Measurements from ENCODE around the gene USP24. TPM values are rescaled to one million over a fixed set of nuclear protein-coding genes. Genes with fewer than 3 reads are reported as not detected.

Gene USP24
- total RNA-seq, 1 donor from 2014 or later: 40.8 TPM

DNA sequence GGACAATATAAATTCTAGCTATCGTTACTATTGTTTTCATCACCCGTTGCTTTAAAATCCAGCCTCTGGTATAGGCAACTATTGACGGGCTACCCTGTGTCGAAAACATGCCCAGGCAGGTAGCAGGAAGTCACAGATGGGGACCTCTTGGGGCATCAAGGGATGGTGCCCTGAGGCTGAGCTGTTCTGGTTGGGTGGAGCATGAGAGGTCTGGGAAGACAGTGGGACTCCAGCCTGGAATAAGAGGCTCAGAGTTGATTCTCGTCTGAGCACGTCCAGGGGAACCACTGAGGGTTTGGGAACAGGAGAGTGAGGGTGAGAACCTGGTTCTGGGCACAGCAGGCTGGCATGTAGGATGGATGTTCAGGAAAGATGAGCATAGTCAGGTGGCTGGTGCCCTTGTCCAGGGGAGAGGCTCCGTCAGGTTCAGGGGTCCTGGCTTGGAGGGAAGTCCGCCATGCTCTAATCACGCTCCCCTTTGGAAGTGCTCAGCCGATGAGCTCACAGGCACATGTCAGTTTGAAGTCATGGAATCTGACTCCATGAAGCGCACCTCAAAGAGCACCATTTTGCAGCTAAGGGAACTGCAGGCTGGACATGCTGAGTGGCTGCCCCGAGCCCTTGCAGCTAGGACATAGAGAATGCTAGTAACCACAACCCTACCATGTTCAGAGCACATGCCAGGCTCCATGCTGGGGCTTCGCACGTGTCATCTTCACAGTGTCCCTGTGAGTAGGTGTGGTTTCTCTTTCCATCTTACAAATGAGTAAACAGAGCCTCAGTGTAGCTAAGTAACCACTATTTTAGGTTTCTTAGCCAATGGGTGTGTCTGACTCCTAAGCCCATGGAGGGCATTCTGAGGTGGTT lies 154.8 kb downstream of the USP24 start:
- H3K27me3 ChIP-seq (ENCODE audit: control insufficient read depth, insufficient read depth, low read length): no peaks in the 10 kb centered on the region
- DNase-seq (ENCODE audit: low read depth) (peak; percentile 40), FAIRE-seq (peak; percentile 66)
- TF ChIP-seq, protein P1, sequence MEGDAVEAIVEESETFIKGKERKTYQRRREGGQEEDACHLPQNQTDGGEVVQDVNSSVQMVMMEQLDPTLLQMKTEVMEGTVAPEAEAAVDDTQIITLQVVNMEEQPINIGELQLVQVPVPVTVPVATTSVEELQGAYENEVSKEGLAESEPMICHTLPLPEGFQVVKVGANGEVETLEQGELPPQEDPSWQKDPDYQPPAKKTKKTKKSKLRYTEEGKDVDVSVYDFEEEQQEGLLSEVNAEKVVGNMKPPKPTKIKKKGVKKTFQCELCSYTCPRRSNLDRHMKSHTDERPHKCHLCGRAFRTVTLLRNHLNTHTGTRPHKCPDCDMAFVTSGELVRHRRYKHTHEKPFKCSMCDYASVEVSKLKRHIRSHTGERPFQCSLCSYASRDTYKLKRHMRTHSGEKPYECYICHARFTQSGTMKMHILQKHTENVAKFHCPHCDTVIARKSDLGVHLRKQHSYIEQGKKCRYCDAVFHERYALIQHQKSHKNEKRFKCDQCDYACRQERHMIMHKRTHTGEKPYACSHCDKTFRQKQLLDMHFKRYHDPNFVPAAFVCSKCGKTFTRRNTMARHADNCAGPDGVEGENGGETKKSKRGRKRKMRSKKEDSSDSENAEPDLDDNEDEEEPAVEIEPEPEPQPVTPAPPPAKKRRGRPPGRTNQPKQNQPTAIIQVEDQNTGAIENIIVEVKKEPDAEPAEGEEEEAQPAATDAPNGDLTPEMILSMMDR (IDR thresholded peaks at IDR 0.05; ENCODE audit: insufficient read depth, low read length, severe bottlenecking): no peak
- peaks cover 6% of the 10 kb centered on the region for H3K36me3 ChIP-seq (ENCODE audit: control insufficient read depth, insufficient read depth, low read length)
- H3K4me3 ChIP-seq (ENCODE audit: low read depth, low read length): no peak overlapping the region

DNA sequence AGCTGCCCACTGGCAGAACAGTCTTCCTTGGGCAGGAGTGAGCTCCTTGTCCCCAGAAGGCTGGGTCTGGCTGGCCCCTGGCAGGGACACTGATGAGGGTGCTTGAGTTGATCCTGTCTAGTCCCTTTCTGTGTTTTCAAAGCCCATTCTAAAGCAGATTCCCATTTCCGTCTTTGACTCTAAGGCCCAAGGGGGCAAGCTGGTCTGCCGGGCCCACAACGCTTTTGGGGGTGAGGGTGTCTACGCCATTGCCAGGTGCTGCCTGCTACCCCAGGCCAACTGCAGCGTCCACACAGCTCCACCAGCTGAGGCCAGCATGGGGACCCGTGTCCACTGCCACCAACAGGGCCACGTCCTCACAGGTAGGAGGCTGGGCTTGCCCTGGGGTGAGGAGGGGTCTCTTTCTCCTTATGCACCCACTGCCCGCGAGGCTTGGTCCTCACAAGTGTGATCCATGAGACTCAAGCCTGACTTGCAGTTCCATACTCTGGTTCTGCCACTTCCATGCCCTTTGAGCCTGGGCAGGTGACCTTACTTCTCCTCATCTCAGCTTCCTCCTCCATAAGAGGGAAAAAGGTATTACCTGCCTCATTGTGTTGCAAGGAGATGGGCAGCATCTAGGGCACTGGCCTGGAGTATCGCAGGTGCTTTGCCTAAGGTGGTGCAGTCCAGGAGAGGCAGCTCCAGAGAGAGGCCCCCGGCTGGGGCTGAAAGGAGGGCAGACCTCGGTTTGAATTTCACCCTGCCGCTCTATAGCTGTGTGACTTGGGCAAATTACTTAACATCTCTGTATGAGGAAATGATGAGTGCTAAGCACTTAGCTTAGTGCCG lies 155.6 kb downstream of the USP24 start:
- TF ChIP-seq, protein P1 (IDR thresholded peaks at IDR 0.05; ENCODE audit: insufficient read depth, low read length, severe bottlenecking): no peak
- no peak for DNase-seq (ENCODE audit: low read depth)
- Histone ChIP-seq H3K4me3 (ENCODE audit: low read depth, low read length) (no peak overlapping the region), H3K36me3 (ENCODE audit: control insufficient read depth, insufficient read depth, low read length) (peaks cover 6% of the 10 kb centered on the region), H3K27me3 (ENCODE audit: control insufficient read depth, insufficient read depth, low read length) (no peaks in the 10 kb centered on the region)
- FAIRE-seq: no peak

DNA sequence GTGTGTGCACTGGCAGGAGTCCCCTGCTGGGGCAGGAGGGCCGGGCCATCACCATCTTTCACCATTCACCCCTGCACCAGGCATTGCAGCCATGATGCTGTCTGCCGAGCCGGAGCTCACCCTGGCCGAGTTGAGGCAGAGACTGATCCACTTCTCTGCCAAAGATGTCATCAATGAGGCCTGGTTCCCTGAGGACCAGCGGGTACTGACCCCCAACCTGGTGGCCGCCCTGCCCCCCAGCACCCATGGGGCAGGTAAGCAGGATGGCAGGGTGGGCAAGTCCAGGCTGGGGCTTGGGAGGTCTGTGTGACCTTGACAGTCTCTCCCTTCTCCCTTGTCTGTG lies 157.2 kb downstream of the USP24 start:
- DNase-seq (ENCODE audit: low read depth) (no peak), FAIRE-seq (no peak)
- Histone ChIP-seq H3K4me3 (ENCODE audit: low read depth, low read length) (no peak overlapping the region), H3K36me3 (ENCODE audit: control insufficient read depth, insufficient read depth, low read length) (peaks cover 8% of the 10 kb centered on the region), H3K27me3 (ENCODE audit: control insufficient read depth, insufficient read depth, low read length) (no peaks in the 10 kb centered on the region)
- TF ChIP-seq, protein P1 (IDR thresholded peaks at IDR 0.05; ENCODE audit: insufficient read depth, low read length, severe bottlenecking): no peak

DNA sequence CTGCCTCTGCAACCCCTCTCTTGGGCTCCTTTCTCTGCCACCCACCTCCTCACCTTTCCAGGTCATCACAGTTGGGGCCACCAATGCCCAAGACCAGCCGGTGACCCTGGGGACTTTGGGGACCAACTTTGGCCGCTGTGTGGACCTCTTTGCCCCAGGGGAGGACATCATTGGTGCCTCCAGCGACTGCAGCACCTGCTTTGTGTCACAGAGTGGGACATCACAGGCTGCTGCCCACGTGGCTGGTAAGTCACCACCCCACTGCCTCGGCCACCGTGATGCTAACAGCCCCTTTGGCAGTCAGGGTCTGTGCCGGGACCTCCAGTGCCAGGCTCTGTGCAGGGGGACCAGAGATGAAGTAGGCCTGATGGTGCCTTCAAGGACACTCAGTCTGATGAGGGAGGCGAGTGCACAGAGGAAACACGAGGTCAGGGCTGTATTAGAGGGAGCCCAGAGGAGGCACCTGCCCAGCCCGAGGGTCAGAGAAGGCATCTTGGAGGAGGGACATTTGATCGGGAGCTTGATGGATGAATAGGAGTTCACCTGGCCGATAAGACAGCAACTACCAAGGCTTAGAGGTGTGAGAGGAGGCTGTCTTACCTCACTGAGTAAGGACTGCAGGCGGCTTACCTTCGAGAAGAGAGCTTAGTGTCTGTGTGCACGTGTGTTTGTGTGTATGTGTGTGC lies 157.8 kb downstream of the USP24 start:
- Histone ChIP-seq H3K4me3 (ENCODE audit: low read depth, low read length) (no peak overlapping the region), H3K27me3 (ENCODE audit: control insufficient read depth, insufficient read depth, low read length) (no peaks in the 10 kb centered on the region), H3K36me3 (ENCODE audit: control insufficient read depth, insufficient read depth, low read length) (peaks cover 8% of the 10 kb centered on the region)
- DNase-seq (ENCODE audit: low read depth) (no peak), FAIRE-seq (no peak)
- TF ChIP-seq, protein P1 (IDR thresholded peaks at IDR 0.05; ENCODE audit: insufficient read depth, low read length, severe bottlenecking): no peak

DNA sequence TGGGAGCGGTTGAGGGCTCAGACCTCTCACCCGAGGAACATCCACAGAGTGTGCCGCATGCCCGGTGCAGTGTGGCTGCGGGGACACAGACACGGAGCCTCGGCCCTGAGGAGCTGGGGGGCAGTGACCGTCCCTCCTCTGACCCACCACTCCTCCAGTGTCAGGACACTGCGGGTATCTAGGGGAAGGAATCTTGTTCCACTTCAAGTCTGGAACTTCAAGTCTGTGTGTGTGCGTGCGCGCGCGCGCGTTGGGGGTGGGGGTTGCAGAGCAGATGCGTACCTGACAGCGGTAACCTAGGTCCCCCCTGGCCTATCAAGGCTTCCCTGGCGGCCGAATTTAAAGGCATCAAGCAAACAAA lies 158.6 kb downstream of the USP24 start:
- H3K36me3 ChIP-seq (ENCODE audit: control insufficient read depth, insufficient read depth, low read length): peaks cover 10% of the 10 kb centered on the region
- no peaks in the 10 kb centered on the region for H3K27me3 ChIP-seq (ENCODE audit: control insufficient read depth, insufficient read depth, low read length)
- no peak overlapping the region for H3K4me3 ChIP-seq (ENCODE audit: low read depth, low read length)
- TF ChIP-seq, protein P1 (IDR thresholded peaks at IDR 0.05; ENCODE audit: insufficient read depth, low read length, severe bottlenecking): no peak
- FAIRE-seq (no peak), DNase-seq (ENCODE audit: low read depth) (no peak)

Measured in bronchial epithelial cell (primary cell).